A549 treated with AZD2906 at 1 μM for 4 hours (cell line): ENCODE measurements around the gene ATP1B4. TPM values are rescaled to one million over a fixed set of nuclear protein-coding genes. Genes with fewer than 3 reads are reported as not detected.

Experiments used
- total RNA-seq: library from RNA; stranded (reverse); fragments of 200-300 nt; extraction: Qiagen RNA extraction; gene quantifications from 5 replicates; pipeline ENCODE4 v1.2.3, GENCODE V29; 2022

Gene ATP1B4
- not detected in 5 replicates for total RNA-seq

GRCh38 chrX:120361764-120362305 lies at the start of gene ATP1B4:
TSS of gene ATP1B4 (plus strand) at chrX:120362089. CDS start at chrX:120362169, 80 bp downstream.

Other genes starting within 250 kb of the ATP1B4 start
- not detected in 5 replicates for gene RHOXF1, start 246.2 kb upstream of the ATP1B4 start, total RNA-seq
- gene RHOXF2, start 203.5 kb upstream of the ATP1B4 start, total RNA-seq, result not detected in 5 replicates
- gene ZBTB33, start 111.3 kb upstream of the ATP1B4 start, total RNA-seq, result 7.9 to 12.2 TPM (median 11.0 TPM) in 5 replicates
- gene TMEM255A, start 50.6 kb upstream of the ATP1B4 start, total RNA-seq, result 0.34 to 0.54 TPM (median 0.50 TPM) in 5 replicates
- 86.4 to 99.6 TPM (median 97.0 TPM) in 5 replicates for gene LAMP2, start 107.2 kb downstream of the ATP1B4 start, total RNA-seq
- gene CUL4B, start 198.9 kb downstream of the ATP1B4 start, total RNA-seq, result 35.9 to 51.4 TPM (median 42.6 TPM) in 5 replicates
- 87.5 to 96.6 TPM (median 89.5 TPM) in 5 replicates for gene MCTS1, start 242.0 kb downstream of the ATP1B4 start, total RNA-seq